Endothelial cell of umbilical vein (primary cell): ENCODE results near the gene TGM3. TPM values are rescaled to one million over a fixed set of nuclear protein-coding genes. Genes with fewer than 3 reads are reported as not detected.

Source experiments
- BruUV-seq: library from RNA; stranded (reverse); fragments of 400-500 nt; replicated peaks from 2 replicates; lab custom pipeline; 2021; lab: Mats Ljungman, UMichigan
- CTCF ChIA-PET: fragments of 300-600, 350-600 bp; sonication (Branson Sonifier 250); formaldehyde crosslinking; loops from one replicate; lab custom pipeline; 2021; ENCODE audit warnings: antibody characterized with exemption, inconsistent platforms; lab: Charles Lee
- POLR2A ChIA-PET: fragments of 300-600, 350-600 bp; sonication (Branson Sonifier 250); formaldehyde crosslinking; loops from one replicate; lab custom pipeline; 2021; ENCODE audit warnings: antibody characterized with exemption, inconsistent platforms; lab: Charles Lee
- DNase-seq: peaks from one replicate; pipeline ENCODE4 v3.0.0-alpha.2; 2011; ENCODE audit warnings: low read depth, low spot score
- FAIRE-seq: peaks from 2 replicates; lab custom pipeline; 2011; peaks lifted over from hg19 to GRCh38; lab: Jason Lieb, UNC
- H2AFZ ChIP-seq: 2 replicates; pipeline ENCODE4 v1.6.0; 2012; ENCODE audit warnings: low read depth, low read length, control low read depth, inconsistent platforms
- H3K27ac ChIP-seq: 2 replicates; pipeline ENCODE4 v1.5.1; 2011; ENCODE audit warnings: low read depth, mild to moderate bottlenecking, control low read depth, low read length, moderate library complexity; ENCODE audit not compliant: insufficient read depth
- H3K27me3 ChIP-seq, 2 experiments: 2 replicates each; pipeline versions ENCODE4 v1.6.0 to v1.6.1; 2011; ENCODE audit warnings: low read length in 2 of 2, mixed read lengths in 1 of 2; ENCODE audit not compliant: control insufficient read depth in 2 of 2, insufficient read depth in 2 of 2
- H3K36me3 ChIP-seq, 2 experiments: 2 replicates in 1 of 2; 3 replicates in 1 of 2; pipeline ENCODE4 v1.5.1; 2011; ENCODE audit warnings: low read length in 2 of 2, mild to moderate bottlenecking in 1 of 2, moderate library complexity in 1 of 2; ENCODE audit not compliant: control insufficient read depth in 2 of 2, insufficient read depth in 2 of 2; ENCODE audit errors: extremely low read depth in 1 of 2
- H3K4me1 ChIP-seq: 3 replicates; pipeline ENCODE4 v1.5.1; 2011; ENCODE audit warnings: mild to moderate bottlenecking, low read length; ENCODE audit not compliant: control insufficient read depth, insufficient read depth; ENCODE audit errors: extremely low read depth
- H3K4me2 ChIP-seq: 2 replicates; pipeline ENCODE4 v1.6.1; 2011; ENCODE audit warnings: low read length, control low read depth, mixed read lengths; ENCODE audit not compliant: insufficient read depth
- H3K4me3 ChIP-seq, 3 experiments: fragments of 200-600 bp in 1 of 3; sonication (generic), shearing (Covaris generic) in 1 of 3; replicated peaks in 1 of 3; 2 replicates each; pipeline ENCODE4 v1.5.1; 2011 to 2016; ENCODE audit warnings: control low read depth in 3 of 3, low read length in 3 of 3, mild to moderate bottlenecking in 2 of 3, inconsistent platforms in 1 of 3, low read depth in 1 of 3, moderate library complexity in 1 of 3; ENCODE audit not compliant: insufficient read depth in 1 of 3
- H3K79me2 ChIP-seq: 2 replicates; pipeline ENCODE4 v1.6.0; 2012; ENCODE audit warnings: low read length, inconsistent platforms; ENCODE audit not compliant: control insufficient read depth, insufficient read depth
- H3K9ac ChIP-seq: replicated peaks from 2 replicates; pipeline ENCODE3; 2011; ENCODE audit warnings: low read length, control low read depth; ENCODE audit not compliant: insufficient read depth; ENCODE audit errors: extremely low read depth
- H3K9me1 ChIP-seq: replicated peaks from 3 replicates; pipeline ENCODE4 v1.6.0; 2011; ENCODE audit warnings: mild to moderate bottlenecking, low read length; ENCODE audit not compliant: control insufficient read depth, insufficient read depth; ENCODE audit errors: extremely low read depth
- H3K9me3 ChIP-seq: replicated peaks from 2 replicates; pipeline ENCODE4 v1.5.1; 2012; ENCODE audit warnings: low read length, inconsistent platforms; ENCODE audit not compliant: control insufficient read depth, insufficient read depth
- H4K20me1 ChIP-seq: replicated peaks from 2 replicates; pipeline ENCODE3; 2011; ENCODE audit warnings: mild to moderate bottlenecking, low read length; ENCODE audit not compliant: control insufficient read depth, insufficient read depth; ENCODE audit errors: extremely low read depth
- CTCF ChIP-seq, 2 donors: IDR thresholded peaks; 1 replicate in 1 of 2; 2 replicates in 1 of 2; pipeline ENCODE4 v1.5.1; 2011; ENCODE audit warnings: low read length in 2 of 2, mild to moderate bottlenecking in 2 of 2, moderate library complexity in 2 of 2, control low read depth in 1 of 2, inconsistent platforms in 1 of 2, low read depth in 1 of 2; ENCODE audit not compliant: insufficient read depth in 1 of 2; ENCODE audit errors: extremely low read depth in 1 of 2
- EZH2 ChIP-seq: IDR thresholded peaks from 2 replicates; pipeline ENCODE4 v1.6.1; 2012; ENCODE audit warnings: borderline replicate concordance, low read depth, mild to moderate bottlenecking, moderate library complexity, low read length, inconsistent platforms; ENCODE audit not compliant: severe bottlenecking
- FOS ChIP-seq: IDR thresholded peaks from 2 replicates; pipeline ENCODE4 v1.6.1; 2011; ENCODE audit warnings: mild to moderate bottlenecking, low read length, moderate library complexity, borderline replicate concordance; ENCODE audit not compliant: insufficient read depth
- GATA2 ChIP-seq: IDR thresholded peaks from 2 replicates; pipeline ENCODE4 v1.7.0; 2011; ENCODE audit warnings: low read depth, mild to moderate bottlenecking, moderate library complexity, mixed read lengths, low read length; ENCODE audit not compliant: insufficient read length, insufficient read depth
- JUN ChIP-seq: IDR thresholded peaks from 2 replicates; pipeline ENCODE4 v1.6.1; 2011; ENCODE audit warnings: borderline replicate concordance, low read depth; ENCODE audit not compliant: insufficient read length, insufficient read depth
- MAX ChIP-seq: IDR thresholded peaks from 2 replicates; pipeline ENCODE4 v1.6.1; 2011; ENCODE audit not compliant: insufficient read depth, insufficient read length
- MYC ChIP-seq: IDR thresholded peaks from one replicate; pipeline ENCODE4 v1.6.1; 2011; ENCODE audit warnings: mild to moderate bottlenecking, low read depth, low read length
- POLR2A ChIP-seq: IDR thresholded peaks from 2 replicates; pipeline ENCODE4 v1.6.1; 2012; ENCODE audit warnings: low read depth, mild to moderate bottlenecking, control low read depth, low read length
- POLR2AphosphoS5 ChIP-seq: IDR thresholded peaks from 2 replicates; pipeline ENCODE4 v1.6.1; 2012; ENCODE audit warnings: low read depth, mild to moderate bottlenecking, control low read depth, low read length, moderate library complexity; ENCODE audit not compliant: insufficient read depth
- dilution Hi-C: fragments of 300-500 bp; cut with MboI; formaldehyde crosslinking; loops from one replicate; pipeline ENCODE4 v1.15.0; 2019; ENCODE audit warnings: low sequenced_read_pairs; ENCODE audit not compliant: extremely low pct_ligation_motif_present
- intact Hi-C: fragments of 100-400 bp; cut with micrococcal nuclease; formaldehyde crosslinking; loops from one replicate; pipeline ENCODE4 v1.10.0; 2022
- polyA plus RNA-seq, 4 experiments: library from polyadenylated mRNA; depleted of rRNA in 3 of 4; stranded (reverse) in 3 of 4; unstranded in 1 of 4; fragments of >200 nt; gene quantifications; 2 replicates each; pipeline versions ENCODE4 v1.2.1 to v1.2.3, GENCODE V29; 2011 to 2012; ENCODE audit warnings: missing spikeins in 1 of 4
- total RNA-seq: library from RNA; stranded (reverse); gene quantifications from 2 replicates; pipeline ENCODE4 v1.2.3, GENCODE V29; 2021

The TGM3 gene
- total and polyA plus RNA-seq, 2 donors (not counting 3 experiments of a cell fraction or from before 2014, with no cell fraction given): not detected

GRCh38 chr20:2249935-2250334 is 45.9 kb upstream of the TGM3 start:
- BruUV-seq: no TSS peak
- no peaks in the 10 kb centered on the region for H3K36me3 ChIP-seq
- H4K20me1 ChIP-seq: no peaks in the 10 kb centered on the region
- CTCF ChIA-PET: interaction anchor here (1.0 to 1.5 kb wide), 4 partner anchors 9 to 42 kb away, joined by 3 to 7 read pairs (median 4); no protein-coding TSS in a partner anchor
- H3K79me2 ChIP-seq: no peaks in the 10 kb centered on the region
- intact Hi-C loops (no loop called here), dilution Hi-C loops (no loop called here)
- H3K9me1 ChIP-seq: no peaks in the 10 kb centered on the region
- H3K9ac ChIP-seq: no peak overlapping the region
- TF ChIP-seq CTCF (IDR thresholded peaks at IDR 0.05; ENCODE audit: extremely low read depth in 1 of 2, insufficient read depth in 1 of 2, low read depth in 1 of 2, low read length in 2 of 2) (no peak), MYC (no peak), JUN (no peak), EZH2 (no peak), GATA2 (no peak), MAX (no peak), FOS (no peak), POLR2AphosphoS5 (no peak), POLR2A (no peak)
- POLR2A ChIA-PET: no interaction called here
- no peak overlapping the region for H3K27ac ChIP-seq
- H3K9me3 ChIP-seq: no peaks in the 10 kb centered on the region
- peaks cover 0 to 7% of the 10 kb centered on the region in 2 experiments for H3K27me3 ChIP-seq
- FAIRE-seq (no peak), DNase-seq (no peak)
- H2AFZ ChIP-seq: no peak overlapping the region
- H3K4me2 ChIP-seq: no peak overlapping the region
- no peaks in the 10 kb centered on the region for H3K4me1 ChIP-seq
- H3K4me3 ChIP-seq: no peak overlapping the region
